Measurements from ENCODE around the gene IL17RD. TPM values are rescaled to one million over a fixed set of nuclear protein-coding genes. Genes with fewer than 3 reads are reported as not detected.

The IL17RD gene
- polyA plus RNA-seq, 3 donors = not detected

DNA sequence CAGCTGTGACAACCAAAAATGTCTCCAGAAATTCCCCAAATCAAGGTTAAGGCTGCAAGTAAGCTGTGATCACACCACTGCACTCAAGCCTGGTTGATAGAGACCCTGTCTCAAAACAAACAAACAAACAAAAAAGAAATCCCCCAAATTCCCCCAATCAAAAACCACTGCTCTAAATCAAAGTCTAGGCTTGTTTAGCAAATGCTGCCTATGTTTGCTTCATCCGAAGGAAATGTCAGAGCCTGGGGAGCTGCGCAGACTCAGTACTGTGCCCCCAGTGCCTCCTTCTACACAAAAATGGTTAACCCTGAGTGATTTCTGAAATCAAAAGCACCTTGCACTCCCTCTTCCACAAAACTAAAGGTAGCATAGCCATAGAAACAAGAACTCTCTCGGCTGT, 13.4 kb downstream of the IL17RD start:
- Mint-ChIP-seq H3K36me3 (no peaks in the 10 kb centered on the region), H3K4me1 (peaks cover 2% of the 10 kb centered on the region), H3K27ac (no peak overlapping the region), H3K27me3 (ENCODE audit: low read depth in 3 of 3) (peaks cover 30 to 45% (median 33%) of the 10 kb centered on the region in 3 donors), H3K4me3 (no peak overlapping the region), H3K9me3 (no peaks in the 10 kb centered on the region)
- Histone ChIP-seq H3K27me3 (ENCODE audit: control insufficient read depth in 2 of 2, insufficient read depth in 2 of 2, low read length in 2 of 2) (peaks cover 13 to 37% of the 10 kb centered on the region in 2 donors), H3K4me1 (ENCODE audit: control insufficient read depth in 1 of 2, insufficient read depth in 2 of 2, low read length in 2 of 2) (no peaks in the 10 kb centered on the region), H3K27ac (ENCODE audit: low read depth in 1 of 2, low read length in 2 of 2) (no peak overlapping the region), H3K4me2 (replicated peaks; ENCODE audit: extremely low read depth, low read length, poor library complexity, severe bottlenecking) (no peak overlapping the region), H3K79me2 (ENCODE audit: insufficient read depth, low read length) (no peaks in the 10 kb centered on the region), H3K36me3 (replicated peaks in 1 of 2; ENCODE audit: control insufficient read depth in 1 of 2, insufficient read depth in 2 of 2, low read length in 2 of 2) (no peaks in the 10 kb centered on the region), H3K9ac (ENCODE audit: insufficient read depth, low read length, poor library complexity, severe bottlenecking) (no peak overlapping the region), H3K4me3 (replicated peaks in 1 of 3; ENCODE audit: low read depth in 2 of 3, low read length in 3 of 3) (no peak overlapping the region), H3K9me3 (replicated peaks in 1 of 2; ENCODE audit: control insufficient read depth in 1 of 2, insufficient read depth in 1 of 2, low read length in 2 of 2) (no peaks in the 10 kb centered on the region), H2AFZ (ENCODE audit: insufficient read depth, low read depth, low read length, poor library complexity, severe bottlenecking) (no peak overlapping the region), H4K20me1 (ENCODE audit: insufficient read depth, low read length) (no peaks in the 10 kb centered on the region)
- intact Hi-C loops (cut with micrococcal nuclease) = no loop called here
- no peak for DNase-seq
- WGBS (ENCODE audit: insufficient coverage) = 97% methylated on average over 3 of the region's 3 CpGs
- TF ChIP-seq, protein P1, sequence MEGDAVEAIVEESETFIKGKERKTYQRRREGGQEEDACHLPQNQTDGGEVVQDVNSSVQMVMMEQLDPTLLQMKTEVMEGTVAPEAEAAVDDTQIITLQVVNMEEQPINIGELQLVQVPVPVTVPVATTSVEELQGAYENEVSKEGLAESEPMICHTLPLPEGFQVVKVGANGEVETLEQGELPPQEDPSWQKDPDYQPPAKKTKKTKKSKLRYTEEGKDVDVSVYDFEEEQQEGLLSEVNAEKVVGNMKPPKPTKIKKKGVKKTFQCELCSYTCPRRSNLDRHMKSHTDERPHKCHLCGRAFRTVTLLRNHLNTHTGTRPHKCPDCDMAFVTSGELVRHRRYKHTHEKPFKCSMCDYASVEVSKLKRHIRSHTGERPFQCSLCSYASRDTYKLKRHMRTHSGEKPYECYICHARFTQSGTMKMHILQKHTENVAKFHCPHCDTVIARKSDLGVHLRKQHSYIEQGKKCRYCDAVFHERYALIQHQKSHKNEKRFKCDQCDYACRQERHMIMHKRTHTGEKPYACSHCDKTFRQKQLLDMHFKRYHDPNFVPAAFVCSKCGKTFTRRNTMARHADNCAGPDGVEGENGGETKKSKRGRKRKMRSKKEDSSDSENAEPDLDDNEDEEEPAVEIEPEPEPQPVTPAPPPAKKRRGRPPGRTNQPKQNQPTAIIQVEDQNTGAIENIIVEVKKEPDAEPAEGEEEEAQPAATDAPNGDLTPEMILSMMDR (IDR thresholded peaks at IDR 0.05) = no peak

DNA sequence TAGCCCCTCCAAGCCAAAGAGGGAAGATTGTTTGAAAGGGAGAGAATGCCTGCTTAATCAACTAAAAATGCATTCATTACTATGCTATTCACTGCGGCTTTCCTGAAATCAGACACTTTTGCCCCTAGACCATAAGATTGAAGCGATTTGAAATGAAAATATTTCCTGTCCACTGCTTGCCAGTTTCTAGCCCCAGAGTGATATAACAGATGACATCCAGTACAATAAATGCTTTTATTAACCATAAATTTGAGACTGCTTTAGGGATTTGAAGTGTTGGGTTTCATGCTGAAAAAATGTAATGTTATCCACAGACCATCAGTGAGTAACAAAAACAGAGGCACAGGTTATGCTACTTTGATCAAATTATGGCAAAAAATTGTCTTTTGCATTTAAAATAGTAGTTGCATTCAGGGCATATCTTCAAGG, 14.1 kb downstream of the IL17RD start:
- Histone ChIP-seq H3K9me3 (replicated peaks in 1 of 2; ENCODE audit: control insufficient read depth in 1 of 2, insufficient read depth in 1 of 2, low read length in 2 of 2) (no peaks in the 10 kb centered on the region), H3K36me3 (replicated peaks in 1 of 2; ENCODE audit: control insufficient read depth in 1 of 2, insufficient read depth in 2 of 2, low read length in 2 of 2) (no peaks in the 10 kb centered on the region), H3K4me1 (ENCODE audit: control insufficient read depth in 1 of 2, insufficient read depth in 2 of 2, low read length in 2 of 2) (no peaks in the 10 kb centered on the region), H3K27me3 (ENCODE audit: control insufficient read depth in 2 of 2, insufficient read depth in 2 of 2, low read length in 2 of 2) (peaks cover 6 to 30% of the 10 kb centered on the region in 2 donors), H2AFZ (ENCODE audit: insufficient read depth, low read depth, low read length, poor library complexity, severe bottlenecking) (no peak overlapping the region), H3K4me2 (replicated peaks; ENCODE audit: extremely low read depth, low read length, poor library complexity, severe bottlenecking) (no peak overlapping the region), H3K27ac (ENCODE audit: low read depth in 1 of 2, low read length in 2 of 2) (no peak overlapping the region), H3K4me3 (replicated peaks in 1 of 3; ENCODE audit: low read depth in 2 of 3, low read length in 3 of 3) (no peak overlapping the region), H3K79me2 (ENCODE audit: insufficient read depth, low read length) (no peaks in the 10 kb centered on the region), H4K20me1 (ENCODE audit: insufficient read depth, low read length) (no peaks in the 10 kb centered on the region), H3K9ac (ENCODE audit: insufficient read depth, low read length, poor library complexity, severe bottlenecking) (no peak overlapping the region)
- Mint-ChIP-seq H3K9me3 (no peaks in the 10 kb centered on the region), H3K36me3 (no peaks in the 10 kb centered on the region), H3K4me1 (peaks cover 2% of the 10 kb centered on the region), H3K27me3 (ENCODE audit: low read depth in 3 of 3) (peaks cover 22 to 41% (median 27%) of the 10 kb centered on the region in 3 donors), H3K27ac (no peak overlapping the region), H3K4me3 (no peak overlapping the region)
- DNase-seq = no peak
- WGBS (ENCODE audit: insufficient coverage) = no CpG with 5 or more reads among the region's 2 CpGs
- intact Hi-C loops (cut with micrococcal nuclease) = no loop called here
- TF ChIP-seq, protein P1 (IDR thresholded peaks at IDR 0.05) = no peak

Measured in CD14-positive monocyte (primary cell).